ENCODE data around the gene NFATC1.

Gene NFATC1

GRCh38 chr18:79558196-79558932 is 162.6 kb downstream of the NFATC1 start:
- no peak for DNase-seq (ENCODE audit: low spot score)

GRCh38 chr18:79558933-79559416 is 163.2 kb downstream of the NFATC1 start:
- no peak for DNase-seq (ENCODE audit: low spot score)

GRCh38 chr18:79559436-79559835 is 163.7 kb downstream of the NFATC1 start:
- DNase-seq (ENCODE audit: low spot score): no peak

GRCh38 chr18:79560042-79560860 is 164.5 kb downstream of the NFATC1 start:
- no peak for DNase-seq (ENCODE audit: low spot score)

- no peak for DNase-seq (ENCODE audit: low spot score)
Observed at GRCh38 chr18:79560861-79561210, 165.1 kb downstream of the NFATC1 start.

- no peak for DNase-seq (ENCODE audit: low spot score)
Observed at GRCh38 chr18:79563949-79564348, 168.2 kb downstream of the NFATC1 start.

- DNase-seq (ENCODE audit: low spot score): no peak
Observed at GRCh38 chr18:79564441-79564840, 168.7 kb downstream of the NFATC1 start.

GRCh38 chr18:79566771-79567431 is 171.2 kb downstream of the NFATC1 start:
- DNase-seq (ENCODE audit: low spot score): no peak

GRCh38 chr18:79567481-79568147 is 171.9 kb downstream of the NFATC1 start:
- DNase-seq (ENCODE audit: low spot score): no peak

GRCh38 chr18:79568543-79569205 is 172.9 kb downstream of the NFATC1 start:
- no peak for DNase-seq (ENCODE audit: low spot score)

- DNase-seq (ENCODE audit: low spot score): no peak
Observed at GRCh38 chr18:79569720-79570119, 174.0 kb downstream of the NFATC1 start.

GRCh38 chr18:79570266-79571201 is 174.8 kb downstream of the NFATC1 start:
- no peak for DNase-seq (ENCODE audit: low spot score)

GRCh38 chr18:79571211-79572092 is 175.7 kb downstream of the NFATC1 start:
- DNase-seq (ENCODE audit: low spot score): no peak

- no peak for DNase-seq (ENCODE audit: low spot score)
Observed at GRCh38 chr18:79572093-79572780, 176.5 kb downstream of the NFATC1 start.

- DNase-seq (ENCODE audit: low spot score): no peak
Observed at GRCh38 chr18:79572848-79573451, 177.2 kb downstream of the NFATC1 start.

GRCh38 chr18:79573921-79574491 is 178.3 kb downstream of the NFATC1 start:
- DNase-seq (ENCODE audit: low spot score): no peak

GRCh38 chr18:79574938-79575525 is 179.3 kb downstream of the NFATC1 start:
- DNase-seq (ENCODE audit: low spot score): no peak

Data from CD4-positive, alpha-beta T cell treated with Interleukin-6 at 100 ng/mL for 8 hours (primary cell).